Measurements from ENCODE around the gene GPR37L1.
"Not testable (repeated sequence)": the region's sequence is repeated elsewhere in the genome, so short reads cannot be mapped to it uniquely, and the experiment has no call there.

The GPR37L1 gene

GRCh38 chr1:202140833-202141232 is 18.1 kb downstream of the GPR37L1 start:
- DNase-seq: no peak

GRCh38 chr1:202141468-202141867 is 18.8 kb downstream of the GPR37L1 start:
- not testable (repeated sequence) for DNase-seq

- no peak for DNase-seq
These were observed 20.5 kb downstream of the GPR37L1 start for GRCh38 chr1:202143011-202143767.

- DNase-seq: no peak
These were observed 21.2 kb downstream of the GPR37L1 start for GRCh38 chr1:202143768-202144401.

GRCh38 chr1:202144402-202145067 is 21.8 kb downstream of the GPR37L1 start, which contains the start of gene ARL8A:
Gene ARL8A (minus strand): TSS chr1:202144737. CDS start chr1:202144572, 165 bp downstream.
- DNase-seq: peak; percentile 6

GRCh38 chr1:202145068-202145743 is 22.5 kb downstream of the GPR37L1 start:
- DNase-seq: no peak

GRCh38 chr1:202145744-202146140 is 23.0 kb downstream of the GPR37L1 start:
- DNase-seq: not testable (repeated sequence)

- DNase-seq: no peak
These were observed 23.6 kb downstream of the GPR37L1 start for GRCh38 chr1:202146279-202146678.

- no peak for DNase-seq
These were observed 24.3 kb downstream of the GPR37L1 start for GRCh38 chr1:202146993-202147392.

- DNase-seq: no peak
These were observed 25.7 kb downstream of the GPR37L1 start for GRCh38 chr1:202148391-202148790.

GRCh38 chr1:202149566-202149965 is 26.8 kb downstream of the GPR37L1 start:
- no peak for DNase-seq

- DNase-seq: no peak
These were observed 27.5 kb downstream of the GPR37L1 start for GRCh38 chr1:202150187-202150586.

- DNase-seq: no peak
These were observed 27.9 kb downstream of the GPR37L1 start for GRCh38 chr1:202150602-202151001.

- no peak for DNase-seq
These were observed 28.3 kb downstream of the GPR37L1 start for GRCh38 chr1:202151045-202151444.

- no peak for DNase-seq
These were observed 29.7 kb downstream of the GPR37L1 start for GRCh38 chr1:202152399-202152798.

- DNase-seq: no peak
These were observed 30.6 kb downstream of the GPR37L1 start for GRCh38 chr1:202153284-202153683.

GRCh38 chr1:202154148-202154765 is 31.5 kb downstream of the GPR37L1 start:
- DNase-seq: no peak

- peak; percentile 69 for DNase-seq
These were observed 32.2 kb downstream of the GPR37L1 start for GRCh38 chr1:202154766-202155477.

GRCh38 chr1:202155478-202156021 is 32.8 kb downstream of the GPR37L1 start:
- DNase-seq: no peak

GRCh38 chr1:202156590-202156989 is 33.9 kb downstream of the GPR37L1 start:
- no peak for DNase-seq

GRCh38 chr1:202157945-202158344 is 35.2 kb downstream of the GPR37L1 start:
- DNase-seq: no peak
